Activated B cell treated with CpG ODN at 0.5 μM for 24 hours (primary cell): ENCODE measurements around the gene DNAJC5. TPM values are rescaled to one million over a fixed set of nuclear protein-coding genes. Genes with fewer than 3 reads are reported as not detected.

Source experiments
- ATAC-seq: fragments of 200-7000 bp; cut with Tn5 transposase; one replicate; pipeline ENCODE4 v1.10.0; 2021; ENCODE audit warnings: low read depth, mild to moderate bottlenecking, moderate library complexity
- CTCF ChIA-PET: fragments of 350-600 bp; sonication (Branson Sonifier 250); formaldehyde crosslinking; loops from one replicate; lab custom pipeline; 2021; ENCODE audit warnings: antibody characterized with exemption; lab: Charles Lee
- POLR2A ChIA-PET: fragments of 350-600 bp; sonication (Branson Sonifier 250); formaldehyde crosslinking; loops from one replicate; lab custom pipeline; 2021; ENCODE audit warnings: antibody characterized with exemption; lab: Charles Lee
- DNase-seq: peaks from one replicate; pipeline ENCODE4 v3.0.0; 2022
- H3K27ac Mint-ChIP-seq: one replicate; pipeline ENCODE4 v1.8.0; 2020; ENCODE audit warnings: mixed read lengths
- H3K27me3 Mint-ChIP-seq: one replicate; pipeline ENCODE4 v1.8.0; 2021; ENCODE audit warnings: mixed read lengths
- H3K36me3 Mint-ChIP-seq: one replicate; pipeline ENCODE4 v1.8.0; 2021; ENCODE audit warnings: low read depth, mixed read lengths
- H3K4me1 Mint-ChIP-seq: one replicate; pipeline ENCODE4 v1.8.0; 2021; ENCODE audit warnings: mixed read lengths
- H3K4me3 Mint-ChIP-seq: one replicate; pipeline ENCODE4 v1.8.0; 2020; ENCODE audit warnings: mild to moderate bottlenecking, mixed read lengths
- H3K9me3 Mint-ChIP-seq: one replicate; pipeline ENCODE4 v1.8.0; 2020; ENCODE audit warnings: mixed read lengths
- intact Hi-C: fragments of 100-400 bp; cut with micrococcal nuclease; formaldehyde crosslinking; loops from one replicate; pipeline ENCODE4 v1.15.1; 2024
- total RNA-seq: library from RNA; stranded (reverse); gene quantifications from 2 replicates; pipeline ENCODE4 v1.2.3, GENCODE V29; 2022
- TF ChIP-seq, protein P1 (sequence below): fragments of 200-600 bp; IDR thresholded peaks from one replicate; pipeline ENCODE4 v1.8.0; 2022; ENCODE audit warnings: antibody characterized with exemption, mild to moderate bottlenecking

DNAJC5 gene
- total RNA-seq, 1 donor from 2014 or later: 28.6 TPM

DNA sequence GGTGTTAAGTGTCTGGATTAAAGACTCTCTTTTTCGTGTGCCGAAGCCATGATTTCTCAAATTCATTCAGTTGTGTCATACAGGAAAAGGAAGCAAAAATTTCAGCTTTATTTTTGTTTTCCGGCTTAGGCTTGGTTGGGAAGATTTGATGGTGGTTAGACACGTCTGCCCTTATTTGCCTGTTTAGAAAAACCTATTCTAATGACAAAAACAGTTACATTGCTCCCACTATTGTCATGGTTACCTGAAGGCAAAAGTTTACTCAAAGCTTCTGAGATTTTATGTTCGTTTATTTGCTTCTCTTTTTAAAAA, 982 bp downstream of the DNAJC5 start:
- H3K9me3 Mint-ChIP-seq: no peaks in the 10 kb centered on the region
- no peak for DNase-seq
- peaks cover 53% of the 10 kb centered on the region for H3K4me1 Mint-ChIP-seq
- intact Hi-C loops: loop anchor here (1.0 to 5.0 kb wide), 6 partner anchors 60 to 359 kb away; partner anchors contain the start of genes PTK6, TCEA2 and UCKL1
- no peaks in the 10 kb centered on the region for H3K27me3 Mint-ChIP-seq
- H3K36me3 Mint-ChIP-seq: peaks cover 19% of the 10 kb centered on the region
- TF ChIP-seq, protein P1, sequence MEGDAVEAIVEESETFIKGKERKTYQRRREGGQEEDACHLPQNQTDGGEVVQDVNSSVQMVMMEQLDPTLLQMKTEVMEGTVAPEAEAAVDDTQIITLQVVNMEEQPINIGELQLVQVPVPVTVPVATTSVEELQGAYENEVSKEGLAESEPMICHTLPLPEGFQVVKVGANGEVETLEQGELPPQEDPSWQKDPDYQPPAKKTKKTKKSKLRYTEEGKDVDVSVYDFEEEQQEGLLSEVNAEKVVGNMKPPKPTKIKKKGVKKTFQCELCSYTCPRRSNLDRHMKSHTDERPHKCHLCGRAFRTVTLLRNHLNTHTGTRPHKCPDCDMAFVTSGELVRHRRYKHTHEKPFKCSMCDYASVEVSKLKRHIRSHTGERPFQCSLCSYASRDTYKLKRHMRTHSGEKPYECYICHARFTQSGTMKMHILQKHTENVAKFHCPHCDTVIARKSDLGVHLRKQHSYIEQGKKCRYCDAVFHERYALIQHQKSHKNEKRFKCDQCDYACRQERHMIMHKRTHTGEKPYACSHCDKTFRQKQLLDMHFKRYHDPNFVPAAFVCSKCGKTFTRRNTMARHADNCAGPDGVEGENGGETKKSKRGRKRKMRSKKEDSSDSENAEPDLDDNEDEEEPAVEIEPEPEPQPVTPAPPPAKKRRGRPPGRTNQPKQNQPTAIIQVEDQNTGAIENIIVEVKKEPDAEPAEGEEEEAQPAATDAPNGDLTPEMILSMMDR: no peak
- no peak for ATAC-seq
- peak overlapping the region; percentile 88 for H3K4me3 Mint-ChIP-seq
- ChIA-PET POLR2A (interaction anchor here (0.6 to 4.1 kb wide), 7 partner anchors 14 to 375 kb away, joined by 3 to 25 read pairs (median 4); partner anchors contain the start of genes PPDPF, TPD52L2 and UCKL1), CTCF (interaction anchor here (0.7 to 1.0 kb wide), 2 partner anchors 31 to 358 kb away, joined by 3 read pairs; partner anchors contain the start of gene TPD52L2)
- peak overlapping the region; percentile 90 for H3K27ac Mint-ChIP-seq

DNA sequence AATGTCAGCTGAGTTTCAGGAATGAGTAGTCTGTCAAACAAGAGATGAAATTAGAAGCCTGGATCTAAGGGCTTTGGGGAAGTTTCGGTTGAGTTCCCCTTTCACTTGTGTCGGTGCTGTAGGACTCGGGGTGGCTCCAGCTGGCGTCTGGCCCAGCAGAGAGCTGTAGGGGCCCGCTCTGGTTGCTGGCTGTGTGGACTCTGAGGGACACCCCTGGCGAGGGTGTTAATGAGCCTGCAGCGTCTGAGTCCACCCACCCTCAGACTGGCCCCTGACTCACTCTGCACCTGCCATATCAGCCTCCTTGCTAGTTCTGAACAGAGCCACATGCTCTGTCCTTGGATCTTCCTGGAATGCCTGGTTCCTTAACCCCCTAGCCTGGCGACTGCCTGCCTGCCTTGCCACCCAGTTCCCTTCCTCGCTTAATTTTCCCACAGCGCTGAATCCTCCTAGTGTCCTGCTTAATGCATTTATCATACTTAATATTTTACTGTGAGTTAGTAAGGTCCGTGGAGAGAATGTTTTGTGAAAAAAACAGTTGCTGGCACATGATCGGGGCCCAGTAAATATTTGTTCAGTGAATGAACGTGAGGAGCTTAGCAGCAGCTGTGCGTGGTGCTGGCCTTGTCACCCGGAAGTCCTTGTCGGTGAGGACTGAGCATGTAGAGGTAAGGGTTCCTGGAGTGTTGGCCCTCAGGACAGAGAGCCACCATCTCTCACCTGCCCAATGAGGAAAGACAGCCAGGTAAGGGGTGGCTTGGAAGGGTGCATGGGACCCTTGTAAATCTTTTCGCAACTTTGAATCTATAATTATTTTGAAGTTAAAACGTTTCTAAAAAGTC, 1.6 kb downstream of the DNAJC5 start:
- ATAC-seq: peak; percentile 38
- intact Hi-C loops: loop anchor here (1.0 to 5.0 kb wide), 2 partner anchors 82 to 259 kb away; no protein-coding TSS in a partner anchor
- Mint-ChIP-seq H3K27me3 (no peaks in the 10 kb centered on the region), H3K36me3 (peaks cover 17% of the 10 kb centered on the region), H3K27ac (peak overlapping the region; percentile 90), H3K9me3 (no peaks in the 10 kb centered on the region), H3K4me3 (peak overlapping the region; percentile 88), H3K4me1 (peaks cover 59% of the 10 kb centered on the region)
- ChIA-PET CTCF (interaction anchor here (1.0 kb wide), 1 partner anchor 359 kb away, joined by 3 read pairs; no protein-coding TSS in a partner anchor), POLR2A (interaction anchor here (1.0 to 4.1 kb wide), 4 partner anchors 32 to 376 kb away, joined by 3 to 25 read pairs (median 7); partner anchors contain the start of genes PPDPF, TPD52L2 and UCKL1)
- TF ChIP-seq, protein P1: no peak
- peak; percentile 41 for DNase-seq

DNA sequence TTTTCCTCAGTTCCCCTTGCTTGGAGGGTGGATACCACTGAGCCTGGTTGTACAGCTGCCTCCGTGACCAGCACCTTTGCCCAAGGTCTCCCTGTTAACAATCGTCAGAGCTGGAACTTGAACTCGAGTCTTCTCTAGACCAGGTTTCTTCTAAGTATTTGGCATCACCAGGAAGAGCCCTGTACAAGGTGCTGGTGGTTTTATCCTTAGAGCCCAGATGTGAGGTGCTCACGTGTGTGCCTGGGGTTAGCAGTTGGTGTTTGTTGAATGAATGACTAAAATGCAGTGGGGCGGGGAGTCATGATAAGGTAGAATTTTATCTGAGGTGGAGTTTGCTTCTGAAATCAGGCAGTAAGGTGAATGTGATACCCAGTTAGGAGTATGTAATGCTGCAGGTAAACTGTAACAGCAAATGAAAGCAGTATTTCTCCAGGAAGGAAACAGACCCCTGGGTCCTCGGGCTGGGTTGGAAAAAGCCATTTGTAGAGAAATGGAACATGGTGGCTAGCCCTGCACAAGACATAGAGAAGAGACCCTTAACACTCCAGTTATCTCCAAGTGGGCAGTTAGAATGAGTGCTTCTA, 3.1 kb downstream of the DNAJC5 start:
- Mint-ChIP-seq H3K27me3 (no peaks in the 10 kb centered on the region), H3K9me3 (no peaks in the 10 kb centered on the region), H3K36me3 (peaks cover 21% of the 10 kb centered on the region), H3K4me1 (peaks cover 66% of the 10 kb centered on the region), H3K27ac (no peak overlapping the region), H3K4me3 (no peak overlapping the region)
- DNase-seq (no peak), ATAC-seq (no peak)
- ChIA-PET POLR2A (no interaction called here), CTCF (interaction anchor here (0.8 kb wide), 1 partner anchor 14 kb away, joined by 3 read pairs; no protein-coding TSS in a partner anchor)
- intact Hi-C loops: loop anchor here (5.0 kb wide), 1 partner anchor 261 kb away; no protein-coding TSS in a partner anchor
- TF ChIP-seq, protein P1: no peak

DNA sequence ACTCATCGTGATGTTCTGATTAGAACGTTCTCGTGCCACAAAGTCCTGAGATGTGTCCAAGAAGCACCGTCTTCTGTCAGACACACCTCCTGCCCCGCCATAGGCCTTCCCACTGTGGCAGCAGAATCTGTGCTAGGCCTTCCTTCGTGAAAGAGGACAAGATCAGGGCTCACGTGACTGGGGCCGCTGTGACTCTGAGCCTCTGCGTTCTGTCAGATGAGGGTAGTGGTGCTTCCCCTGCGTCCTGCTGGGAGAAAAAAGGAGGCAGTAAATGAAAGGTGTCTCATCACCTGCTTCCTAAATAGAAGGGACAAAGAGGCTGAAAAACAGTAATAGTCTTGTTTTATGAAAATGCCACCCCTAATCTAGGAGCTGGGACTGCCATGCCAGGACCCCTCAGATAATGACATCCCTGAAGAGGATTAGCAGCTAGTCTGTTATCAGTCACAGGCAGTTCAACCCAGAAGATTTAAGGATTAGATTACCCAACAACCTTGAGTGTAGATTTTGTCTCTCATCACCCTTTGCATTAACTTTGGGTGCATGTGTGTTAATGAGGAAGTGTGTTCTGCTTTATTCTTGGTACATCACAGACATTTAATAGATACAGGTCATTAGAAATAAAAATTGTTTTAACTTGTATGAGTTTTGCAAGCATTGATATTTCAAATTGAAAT, 4.1 kb downstream of the DNAJC5 start:
- DNase-seq: no peak
- POLR2A ChIA-PET: no interaction called here
- H3K36me3 Mint-ChIP-seq: peaks cover 23% of the 10 kb centered on the region

More for the DNA sequence above, 4.1 kb downstream of the DNAJC5 start:
- intact Hi-C loops: loop anchor here (5.0 kb wide), 1 partner anchor 262 kb away; no protein-coding TSS in a partner anchor
- Mint-ChIP-seq H3K27ac (no peak overlapping the region), H3K9me3 (no peaks in the 10 kb centered on the region), H3K27me3 (no peaks in the 10 kb centered on the region), H3K4me1 (peaks cover 68% of the 10 kb centered on the region), H3K4me3 (no peak overlapping the region)
- no peak for ATAC-seq
- TF ChIP-seq, protein P1: no peak
- CTCF ChIA-PET: interaction anchor here (0.7 kb wide), 1 partner anchor 9 kb away, joined by 3 read pairs; no protein-coding TSS in a partner anchor
